OCI-LY7 (cell line): ENCODE results near the gene FITM1. TPM values are rescaled to one million over a fixed set of nuclear protein-coding genes. Genes with fewer than 3 reads are reported as not detected.

Experiments
- BruUV-seq: library from RNA; stranded (reverse); fragments of 400-500 nt; replicated peaks from 2 replicates; lab custom pipeline; 2021; lab: Mats Ljungman, UMichigan
- CTCF ChIA-PET: fragments of 300-600 bp; sonication (Branson Sonifier 250); formaldehyde crosslinking; loops from one replicate; lab custom pipeline; 2022; ENCODE audit warnings: antibody characterized with exemption; ENCODE audit not compliant: unreplicated experiment; lab: Charles Lee
- POLR2A ChIA-PET: fragments of 300-600 bp; sonication (Branson Sonifier 250); formaldehyde crosslinking; loops from one replicate; lab custom pipeline; 2022; ENCODE audit warnings: antibody characterized with exemption; lab: Charles Lee
- DNase-seq: peaks from one replicate; pipeline ENCODE4 v3.0.0-alpha.2; 2015; ENCODE audit warnings: low spot score
- H2AFZ ChIP-seq: fragments of 200-600 bp; sonication (generic), shearing (Covaris generic); 2 replicates; pipeline ENCODE4 v1.6.1; 2014; ENCODE audit warnings: mild to moderate bottlenecking, antibody characterized with exemption, low read length, moderate library complexity
- H3K27ac ChIP-seq: fragments of 200-600 bp; sonication (generic); 2 replicates; pipeline ENCODE4 v1.5.1; 2014; ENCODE audit warnings: mixed run types, low read depth, mild to moderate bottlenecking, moderate library complexity, low read length, inconsistent platforms; ENCODE audit not compliant: poor library complexity, severe bottlenecking
- H3K36me3 ChIP-seq: fragments of 200-600 bp; sonication (generic); 2 replicates; pipeline ENCODE4 v1.6.1; 2014; ENCODE audit warnings: mild to moderate bottlenecking, antibody characterized with exemption, low read length, moderate library complexity, mixed read lengths; ENCODE audit not compliant: insufficient read depth
- H3K4me1 ChIP-seq: fragments of 200-600 bp; sonication (generic); 2 replicates; pipeline ENCODE4 v1.5.1; 2014; ENCODE audit warnings: mild to moderate bottlenecking, low read length; ENCODE audit not compliant: insufficient read depth, poor library complexity, severe bottlenecking
- H3K4me2 ChIP-seq: fragments of 200-600 bp; sonication (generic); 2 replicates; pipeline ENCODE4 v1.6.1; 2014; ENCODE audit warnings: mild to moderate bottlenecking, low read length
- H3K4me3 ChIP-seq: fragments of 200-600 bp; sonication (generic); 2 replicates; pipeline ENCODE4 v1.5.1; 2014; ENCODE audit warnings: mild to moderate bottlenecking, low read depth, low read length; ENCODE audit not compliant: poor library complexity, severe bottlenecking
- H3K79me2 ChIP-seq: fragments of 200-600 bp; sonication (generic); 2 replicates; pipeline ENCODE4 v1.6.1; 2016; ENCODE audit warnings: low read depth, mild to moderate bottlenecking, low read length, moderate library complexity, mixed read lengths; ENCODE audit not compliant: insufficient read depth
- H3K9me2 ChIP-seq: fragments of 200-600 bp; sonication (generic); 2 replicates; pipeline ENCODE4 v1.6.1; 2016; ENCODE audit warnings: mild to moderate bottlenecking, low read length, mixed read lengths; ENCODE audit not compliant: insufficient read depth
- H3K9me3 ChIP-seq: fragments of 200-600 bp; sonication (generic); 2 replicates; pipeline ENCODE4 v1.6.1; 2014; ENCODE audit warnings: mild to moderate bottlenecking, mixed run types, low read length, mixed read lengths
- H4K20me1 ChIP-seq: fragments of 200-600 bp; sonication (generic); 2 replicates; pipeline ENCODE4 v1.6.1; 2014; ENCODE audit warnings: mild to moderate bottlenecking, antibody characterized with exemption, low read length, moderate library complexity, mixed read lengths; ENCODE audit not compliant: insufficient read depth
- CTCF ChIP-seq: fragments of 200-600 bp; sonication (generic); conservative IDR thresholded peaks from 2 replicates; pipeline ENCODE4 v1.5.1; 2014; ENCODE audit warnings: mild to moderate bottlenecking, antibody characterized with exemption, low read length, moderate library complexity, mixed read lengths
- EZH2phosphoT487 ChIP-seq: fragments of 200-600 bp; sonication (generic); IDR thresholded peaks from 2 replicates; pipeline ENCODE4 v1.6.1; 2018; ENCODE audit warnings: low read depth, borderline replicate concordance, mild to moderate bottlenecking, mixed run types, antibody characterized with exemption, low read length, moderate library complexity, mixed read lengths
- intact Hi-C: fragments of 100-400 bp; cut with micrococcal nuclease; formaldehyde crosslinking; loops from one replicate; pipeline ENCODE4 v1.10.0; 2022; ENCODE audit not compliant: unreplicated experiment
- total RNA-seq, 2 experiments: library from RNA; depleted of rRNA in 1 of 2; stranded (reverse); fragments of >200 nt in 1 of 2; shearing (Covaris generic) in 1 of 2; gene quantifications; 2 replicates each; pipeline ENCODE4 v1.2.3, GENCODE V29; 2014 to 2022

FITM1 gene
- total RNA-seq, 2 experiments from 2014 or later, result 0.28 to 0.97 TPM

GRCh38 chr14:24138396-24139271, 8.2 kb downstream of the FITM1 start:
- intact Hi-C loops, result no loop called here
- BruUV-seq, result no TSS peak
- Histone ChIP-seq H3K79me2 (peaks cover 25% of the 10 kb centered on the region), H3K4me3 (peak overlapping the region; percentile 85), H3K4me2 (peak overlapping the region; percentile 89), H3K36me3 (peaks cover 38% of the 10 kb centered on the region), H4K20me1 (0 out of 2 replicates have a peak, but pooled peaks cover 6% of the 10 kb centered on the region), H2AFZ (no peak overlapping the region), H3K9me3 (no peaks in the 10 kb centered on the region), H3K4me1 (peaks cover 42% of the 10 kb centered on the region), H3K27ac (no peak overlapping the region), H3K9me2 (no peaks in the 10 kb centered on the region)
- ChIA-PET CTCF (no interaction called here), POLR2A (interaction anchor here (1.1 to 4.1 kb wide), 4 partner anchors 21 to 44 kb away, joined by 3 to 43 read pairs (median 4); partner anchors contain the start of genes DCAF11, NRL and PCK2)
- TF ChIP-seq EZH2phosphoT487, result no peak
- no peak for TF ChIP-seq CTCF
- DNase-seq, result no peak

GRCh38 chr14:24139272-24139934, 8.9 kb downstream of the FITM1 start:
- intact Hi-C loops, result no loop called here
- H3K4me1 ChIP-seq, result peaks cover 42% of the 10 kb centered on the region
- 0 out of 2 replicates have a peak, but pooled peaks cover 6% of the 10 kb centered on the region for H4K20me1 ChIP-seq
- ChIA-PET POLR2A (interaction anchor here (2.5 to 4.1 kb wide), 2 partner anchors 24 kb away, joined by 14 to 43 read pairs; partner anchors contain the start of genes DCAF11 and NRL), CTCF (no interaction called here)
- H3K27ac ChIP-seq, result no peak overlapping the region
- H3K9me2 ChIP-seq, result no peaks in the 10 kb centered on the region
- H3K79me2 ChIP-seq, result peaks cover 25% of the 10 kb centered on the region
- peak overlapping the region; percentile 89 for H3K4me2 ChIP-seq
- peaks cover 46% of the 10 kb centered on the region for H3K36me3 ChIP-seq
- peak overlapping the region; percentile 85 for H3K4me3 ChIP-seq
- no peak overlapping the region for H2AFZ ChIP-seq
- H3K9me3 ChIP-seq, result no peaks in the 10 kb centered on the region
- no peak for DNase-seq
- TSS peak; percentile 70 for BruUV-seq
- TF ChIP-seq CTCF, result no peak
- TF ChIP-seq EZH2phosphoT487, result no peak
